Gastroesophageal sphincter (tissue), 3 donors: ENCODE measurements around the gene MSRB2.

Experiments used
- CTCF ChIP-seq, 4 experiments: fragments of 200-600 bp in 2 of 4; fragments of 450-650 bp in 2 of 4; sonication (generic) in 1 of 4; IDR thresholded peaks; one replicate each; pipeline ENCODE4 v1.5.1; 2017 to 2019; ENCODE audit warnings: antibody characterized with exemption in 4 of 4, mild to moderate bottlenecking in 2 of 4, moderate library complexity in 2 of 4
- EP300 ChIP-seq: sonication (generic); formaldehyde crosslinking; IDR thresholded peaks from one replicate; pipeline ENCODE4 v1.6.1; 2017; ENCODE audit warnings: antibody characterized with exemption, mild to moderate bottlenecking
- POLR2A ChIP-seq, 2 donors: fragments of 450-650 bp; IDR thresholded peaks; one replicate each; pipeline ENCODE4 v1.6.1; 2017; ENCODE audit warnings: antibody characterized with exemption in 2 of 2, mild to moderate bottlenecking in 2 of 2, moderate library complexity in 1 of 2
- POLR2AphosphoS5 ChIP-seq: sonication (generic); formaldehyde crosslinking; IDR thresholded peaks from one replicate; pipeline ENCODE4 v1.6.1; 2017; ENCODE audit warnings: antibody characterized with exemption

DNA sequence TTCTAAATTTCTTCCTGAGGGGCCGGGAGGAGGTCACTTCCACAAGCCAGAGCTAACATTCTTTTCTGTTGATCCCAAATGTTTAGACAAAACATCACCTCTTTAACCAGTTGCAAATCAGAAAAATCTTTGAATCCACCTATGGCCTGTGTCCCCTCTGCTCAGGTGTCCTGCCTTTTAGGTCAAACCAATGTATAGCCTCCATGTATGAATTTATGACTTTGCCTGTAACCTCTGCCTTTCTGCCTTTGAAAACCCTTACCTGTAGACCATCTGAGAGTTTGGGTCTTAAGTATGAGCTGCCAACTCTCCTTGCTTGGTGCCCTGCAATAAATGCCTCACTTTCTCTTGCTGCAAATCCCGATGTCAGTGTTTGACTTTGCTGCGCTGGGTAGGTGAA lies 44.1 kb upstream of the MSRB2 start:
- TF ChIP-seq POLR2A (IDR thresholded peaks at IDR 0.05): no peak
- no peak for TF ChIP-seq CTCF (IDR thresholded peaks at IDR 0.05)
- no peak for TF ChIP-seq POLR2AphosphoS5
- no peak for TF ChIP-seq EP300
